Mucosa of stomach (tissue), 1 donor: Measurements from ENCODE around the gene WIPF3.
"Not testable (repeated sequence)": the region's sequence is repeated elsewhere in the genome, so short reads cannot be mapped to it uniquely, and the experiment has no call there.

Source experiments
- H3K27me3 ChIP-seq: one replicate; pipeline ENCODE4 v1.7.0; 2013; ENCODE audit warnings: mild to moderate bottlenecking, low read length; ENCODE audit not compliant: control insufficient read depth, insufficient read depth
- H3K36me3 ChIP-seq: one replicate; pipeline ENCODE4 v1.7.0; 2013; ENCODE audit warnings: low read length; ENCODE audit not compliant: control insufficient read depth, insufficient read depth
- H3K4me1 ChIP-seq: one replicate; pipeline ENCODE4 v1.7.0; 2013; ENCODE audit warnings: mild to moderate bottlenecking, low read length; ENCODE audit not compliant: control insufficient read depth, insufficient read depth
- H3K4me3 ChIP-seq: one replicate; pipeline ENCODE4 v1.7.0; 2013; ENCODE audit warnings: low read length
- H3K9ac ChIP-seq: one replicate; pipeline ENCODE4 v1.7.0; 2013; ENCODE audit warnings: mild to moderate bottlenecking, low read length, moderate library complexity
- H3K9me3 ChIP-seq: one replicate; pipeline ENCODE4 v1.7.0; 2013; ENCODE audit warnings: mild to moderate bottlenecking, low read length, moderate library complexity; ENCODE audit not compliant: control insufficient read depth
- donor health status: Pancreatic carcinoma.

Gene WIPF3

GRCh38 chr7:29888006-29888405 lies 81.7 kb downstream of the WIPF3 start:
- peaks cover 4% of the 10 kb centered on the region for H3K27me3 ChIP-seq
- H3K4me1 ChIP-seq, result peaks cover 12% of the 10 kb centered on the region
- no peak overlapping the region for H3K9ac ChIP-seq
- no peaks in the 10 kb centered on the region for H3K9me3 ChIP-seq
- H3K36me3 ChIP-seq, result no peaks in the 10 kb centered on the region
- no peak overlapping the region for H3K4me3 ChIP-seq

- no peaks in the 10 kb centered on the region for H3K36me3 ChIP-seq
- no peak overlapping the region for H3K4me3 ChIP-seq
- H3K4me1 ChIP-seq, result peaks cover 5% of the 10 kb centered on the region
- H3K9me3 ChIP-seq, result no peaks in the 10 kb centered on the region
- H3K9ac ChIP-seq, result no peak overlapping the region
- H3K27me3 ChIP-seq, result no peaks in the 10 kb centered on the region
Observed at GRCh38 chr7:29889288-29889687, 83.0 kb downstream of the WIPF3 start.

- Histone ChIP-seq H3K27me3 (no peaks in the 10 kb centered on the region), H3K9me3 (no peaks in the 10 kb centered on the region), H3K4me1 (no peaks in the 10 kb centered on the region), H3K9ac (no peak overlapping the region), H3K36me3 (no peaks in the 10 kb centered on the region), H3K4me3 (no peak overlapping the region)
Observed at GRCh38 chr7:29890251-29890650, 83.9 kb downstream of the WIPF3 start.

GRCh38 chr7:29890786-29891185 lies 84.5 kb downstream of the WIPF3 start:
- not testable (repeated sequence) for H3K27me3 ChIP-seq

GRCh38 chr7:29891766-29892165 lies 85.5 kb downstream of the WIPF3 start:
- no peaks in the 10 kb centered on the region for H3K4me1 ChIP-seq
- H3K4me3 ChIP-seq, result no peak overlapping the region
- no peak overlapping the region for H3K9ac ChIP-seq
- H3K9me3 ChIP-seq, result no peaks in the 10 kb centered on the region
- H3K36me3 ChIP-seq, result no peaks in the 10 kb centered on the region
- H3K27me3 ChIP-seq, result no peaks in the 10 kb centered on the region

More at GRCh38 chr7:29890786-29891185, 84.5 kb downstream of the WIPF3 start:
- H3K36me3 ChIP-seq, H3K9me3 ChIP-seq, H3K9ac ChIP-seq, H3K4me3 ChIP-seq, H3K4me1 ChIP-seq: not testable (repeated sequence)

- Histone ChIP-seq H3K36me3 (no peaks in the 10 kb centered on the region), H3K4me3 (no peak overlapping the region), H3K4me1 (no peaks in the 10 kb centered on the region), H3K27me3 (no peaks in the 10 kb centered on the region), H3K9me3 (no peaks in the 10 kb centered on the region), H3K9ac (no peak overlapping the region)
Observed at GRCh38 chr7:29892231-29892630, 85.9 kb downstream of the WIPF3 start.

GRCh38 chr7:29893351-29893965 lies 87.2 kb downstream of the WIPF3 start:
- Histone ChIP-seq H3K9ac (no peak overlapping the region), H3K4me3 (no peak overlapping the region), H3K36me3 (no peaks in the 10 kb centered on the region), H3K27me3 (no peaks in the 10 kb centered on the region), H3K4me1 (no peaks in the 10 kb centered on the region), H3K9me3 (no peaks in the 10 kb centered on the region)

- Histone ChIP-seq H3K9me3 (no peaks in the 10 kb centered on the region), H3K9ac (no peak overlapping the region), H3K4me3 (no peak overlapping the region), H3K4me1 (no peaks in the 10 kb centered on the region), H3K36me3 (no peaks in the 10 kb centered on the region), H3K27me3 (no peaks in the 10 kb centered on the region)
Observed at GRCh38 chr7:29894256-29894655, 87.9 kb downstream of the WIPF3 start.

- Histone ChIP-seq H3K36me3 (no peaks in the 10 kb centered on the region), H3K9ac (no peak overlapping the region), H3K27me3 (no peaks in the 10 kb centered on the region), H3K9me3 (no peaks in the 10 kb centered on the region), H3K4me3 (no peak overlapping the region), H3K4me1 (no peaks in the 10 kb centered on the region)
Observed at GRCh38 chr7:29895559-29895958, 89.3 kb downstream of the WIPF3 start.

GRCh38 chr7:29896685-29897411 lies 90.5 kb downstream of the WIPF3 start:
- no peak overlapping the region for H3K9ac ChIP-seq
- H3K4me1 ChIP-seq, result no peaks in the 10 kb centered on the region
- H3K4me3 ChIP-seq, result no peak overlapping the region
- H3K27me3 ChIP-seq, result no peaks in the 10 kb centered on the region
- H3K36me3 ChIP-seq, result no peaks in the 10 kb centered on the region
- no peaks in the 10 kb centered on the region for H3K9me3 ChIP-seq

- Histone ChIP-seq H3K27me3 (no peaks in the 10 kb centered on the region), H3K9ac (no peak overlapping the region), H3K9me3 (no peaks in the 10 kb centered on the region), H3K36me3 (no peaks in the 10 kb centered on the region), H3K4me1 (no peaks in the 10 kb centered on the region), H3K4me3 (no peak overlapping the region)
Observed at GRCh38 chr7:29898301-29898700, 92.0 kb downstream of the WIPF3 start.

- H3K36me3 ChIP-seq, result no peaks in the 10 kb centered on the region
- H3K4me1 ChIP-seq, result no peaks in the 10 kb centered on the region
- H3K9me3 ChIP-seq, result no peaks in the 10 kb centered on the region
- H3K4me3 ChIP-seq, result no peak overlapping the region
- no peak overlapping the region for H3K9ac ChIP-seq
- no peaks in the 10 kb centered on the region for H3K27me3 ChIP-seq
Observed at GRCh38 chr7:29900745-29901144, 94.4 kb downstream of the WIPF3 start.
